HG03520 (cell line): Measurements from ENCODE around the gene MAL.

Experiments
- ATAC-seq: cut with Tn5 transposase; IDR thresholded peaks from one replicate; pipeline ENCODE4 v1.9.1; 2021; ENCODE audit warnings: mild to moderate bottlenecking, moderate library complexity; ENCODE audit not compliant: unreplicated experiment

The MAL gene

GRCh38 chr2:95025406-95026319, at the start of gene MAL:
MAL (plus strand) TSS chr2:95025708; CDS start chr2:95025793, 85 bp downstream.
- no peak for ATAC-seq

GRCh38 chr2:94977826-94978225, 47.7 kb upstream of the MAL start:
- ATAC-seq: no peak

GRCh38 chr2:94978917-94979316, 46.6 kb upstream of the MAL start:
- ATAC-seq: no peak

GRCh38 chr2:94979406-94980375, 45.8 kb upstream of the MAL start:
- ATAC-seq: no peak

- ATAC-seq: no peak
Measured at GRCh38 chr2:94980406-94980805, 45.1 kb upstream of the MAL start.

- no peak for ATAC-seq
Measured at GRCh38 chr2:94982156-94982555, 43.4 kb upstream of the MAL start.

GRCh38 chr2:94982675-94983074, 42.8 kb upstream of the MAL start:
- ATAC-seq: no peak

- ATAC-seq: no peak
Measured at GRCh38 chr2:94984964-94985575, 40.4 kb upstream of the MAL start.

GRCh38 chr2:94985636-94986035, 39.9 kb upstream of the MAL start:
- ATAC-seq: no peak

- ATAC-seq: peak; percentile 70
Measured at GRCh38 chr2:94986392-94986963, 39.0 kb upstream of the MAL start.

- no peak for ATAC-seq
Measured at GRCh38 chr2:94987074-94988020, 38.2 kb upstream of the MAL start.

- no peak for ATAC-seq
Measured at GRCh38 chr2:94990956-94991355, 34.6 kb upstream of the MAL start.

GRCh38 chr2:94992360-94992759, 33.1 kb upstream of the MAL start:
- no peak for ATAC-seq

GRCh38 chr2:94993176-94994062, 32.1 kb upstream of the MAL start:
- no peak for ATAC-seq

GRCh38 chr2:94994063-94994913, 31.2 kb upstream of the MAL start:
- no peak for ATAC-seq

GRCh38 chr2:94994914-94995552, 30.5 kb upstream of the MAL start:
- no peak for ATAC-seq
